ENCODE data around the gene SERGEF. TPM values are rescaled to one million over a fixed set of nuclear protein-coding genes. Genes with fewer than 3 reads are reported as not detected.

SERGEF gene
- total RNA-seq, 1 experiment from 2014 or later, result 31.4 TPM

- Histone ChIP-seq H3K9ac (ENCODE audit: extremely low read depth, insufficient read length, low read length) (no peak overlapping the region), H4K20me1 (ENCODE audit: control insufficient read depth, insufficient read depth, insufficient read length) (no peaks in the 10 kb centered on the region), H3K79me2 (ENCODE audit: insufficient read depth, low read length) (no peaks in the 10 kb centered on the region), H3K56ac (ENCODE audit: insufficient read length, low read depth, low read length) (no peak overlapping the region), H3K23ac (ENCODE audit: insufficient read length, low read depth, low read length) (no peak overlapping the region), H4K5ac (ENCODE audit: insufficient read length, low read depth, low read length) (no peak overlapping the region), H3K27ac (ENCODE audit: insufficient read length, low read depth, low read length) (no peak overlapping the region), H2BK5ac (ENCODE audit: insufficient read length, low read length) (no peak overlapping the region), H3K27me3 (ENCODE audit: insufficient read depth, low read length) (no peaks in the 10 kb centered on the region), H2AK5ac (ENCODE audit: insufficient read length, low read length) (no peak overlapping the region), H3T11ph (ENCODE audit: low read length) (no peak overlapping the region), H2BK12ac (ENCODE audit: insufficient read length, low read depth, low read length) (no peak overlapping the region), H3K4me1 (ENCODE audit: insufficient read depth, low read length) (peaks cover 6% of the 10 kb centered on the region; the same call in 1 of the 2 replicates), H2BK15ac (ENCODE audit: low read depth, low read length) (no peak overlapping the region), H3K18ac (ENCODE audit: insufficient read length, low read depth, low read length) (no peak overlapping the region), H3K4me2 (ENCODE audit: insufficient read depth, insufficient read length, low read length) (no peak overlapping the region), H3K14ac (ENCODE audit: insufficient read depth, low read length) (no peak overlapping the region), H3K9me3 (ENCODE audit: control insufficient read depth, low read depth, low read length) (no peaks in the 10 kb centered on the region), H2BK20ac (ENCODE audit: low read depth, low read length, poor library complexity, severe bottlenecking) (no peak overlapping the region), H4K8ac (replicated peaks; ENCODE audit: insufficient read length, low read depth, low read length) (no peak overlapping the region), H3K23me2 (ENCODE audit: insufficient read length, low read depth, low read length, poor library complexity, severe bottlenecking) (no peaks in the 10 kb centered on the region), H3K4ac (ENCODE audit: low read depth, low read length) (no peak overlapping the region), H3K79me1 (ENCODE audit: insufficient read depth, low read depth, low read length, poor library complexity, severe bottlenecking) (no peaks in the 10 kb centered on the region), H4K91ac (ENCODE audit: insufficient read length, low read depth, low read length) (no peak overlapping the region), H2AFZ (ENCODE audit: low read length) (no peak overlapping the region), H2BK120ac (ENCODE audit: low read depth, low read length, poor library complexity, severe bottlenecking) (no peak overlapping the region)
- no peak for TF ChIP-seq CTCF (conservative IDR thresholded peaks at IDR 0.05)
- no peak overlapping the region for H3K27ac Mint-ChIP-seq
- no CpG with 5 or more reads among the region's 3 CpGs for WGBS (ENCODE audit: extremely low coverage, insufficient read length, low lambda C conversion rate)
- H3K36me3 Mint-ChIP-seq (ENCODE audit: insufficient read depth in 1 of 3, low read depth in 3 of 3), result peaks cover 10 to 24% (median 17%) of the 10 kb centered on the region in 3 experiments
- no peak overlapping the region for H3K4me3 Mint-ChIP-seq
- H3K9me3 Mint-ChIP-seq, result peaks cover 14% of the 10 kb centered on the region in 2 experiments
- DNase-seq, result no peak
- H3K4me1 Mint-ChIP-seq, result peaks cover 13 to 14% of the 10 kb centered on the region in 2 experiments
- no peaks in the 10 kb centered on the region for H3K27me3 Mint-ChIP-seq (ENCODE audit: low read depth)
These were observed 146.9 kb downstream of the SERGEF start for GRCh38 chr11:17865765-17866428.
